Measurements from ENCODE around the gene SEMA3C.

DNA sequence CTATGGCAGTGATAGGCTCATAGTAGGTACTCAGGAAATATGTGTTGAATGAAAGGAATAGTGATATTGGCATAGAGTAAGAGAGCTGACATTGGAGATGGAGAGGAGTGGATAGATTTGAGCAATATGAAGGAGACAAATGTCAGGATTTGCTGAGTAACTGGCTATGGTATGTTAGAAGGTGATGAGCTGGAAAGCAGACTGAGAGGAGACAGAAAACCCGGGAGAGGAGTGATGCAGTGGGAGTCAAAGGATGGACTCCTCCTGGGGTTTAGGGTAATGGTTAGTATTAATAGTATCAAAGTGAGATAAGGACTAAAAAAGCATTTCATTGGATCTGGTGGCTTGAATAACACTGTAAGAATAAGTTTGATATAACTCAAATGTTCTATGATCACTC is 215.6 kb downstream of the SEMA3C start:
- TF ChIP-seq, protein P1, sequence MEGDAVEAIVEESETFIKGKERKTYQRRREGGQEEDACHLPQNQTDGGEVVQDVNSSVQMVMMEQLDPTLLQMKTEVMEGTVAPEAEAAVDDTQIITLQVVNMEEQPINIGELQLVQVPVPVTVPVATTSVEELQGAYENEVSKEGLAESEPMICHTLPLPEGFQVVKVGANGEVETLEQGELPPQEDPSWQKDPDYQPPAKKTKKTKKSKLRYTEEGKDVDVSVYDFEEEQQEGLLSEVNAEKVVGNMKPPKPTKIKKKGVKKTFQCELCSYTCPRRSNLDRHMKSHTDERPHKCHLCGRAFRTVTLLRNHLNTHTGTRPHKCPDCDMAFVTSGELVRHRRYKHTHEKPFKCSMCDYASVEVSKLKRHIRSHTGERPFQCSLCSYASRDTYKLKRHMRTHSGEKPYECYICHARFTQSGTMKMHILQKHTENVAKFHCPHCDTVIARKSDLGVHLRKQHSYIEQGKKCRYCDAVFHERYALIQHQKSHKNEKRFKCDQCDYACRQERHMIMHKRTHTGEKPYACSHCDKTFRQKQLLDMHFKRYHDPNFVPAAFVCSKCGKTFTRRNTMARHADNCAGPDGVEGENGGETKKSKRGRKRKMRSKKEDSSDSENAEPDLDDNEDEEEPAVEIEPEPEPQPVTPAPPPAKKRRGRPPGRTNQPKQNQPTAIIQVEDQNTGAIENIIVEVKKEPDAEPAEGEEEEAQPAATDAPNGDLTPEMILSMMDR (IDR thresholded peaks at IDR 0.05) = no peak
- TF ChIP-seq POLR2A (IDR thresholded peaks at IDR 0.05) = no peak
